Cerebellar cortex (tissue), 1 donor: ENCODE measurements around the gene ACBD3.

Source experiments
- DNase-seq: peaks from one replicate; pipeline ENCODE4 v3.0.0-alpha.2; 2015; ENCODE audit warnings: low spot score

The ACBD3 gene

DNA sequence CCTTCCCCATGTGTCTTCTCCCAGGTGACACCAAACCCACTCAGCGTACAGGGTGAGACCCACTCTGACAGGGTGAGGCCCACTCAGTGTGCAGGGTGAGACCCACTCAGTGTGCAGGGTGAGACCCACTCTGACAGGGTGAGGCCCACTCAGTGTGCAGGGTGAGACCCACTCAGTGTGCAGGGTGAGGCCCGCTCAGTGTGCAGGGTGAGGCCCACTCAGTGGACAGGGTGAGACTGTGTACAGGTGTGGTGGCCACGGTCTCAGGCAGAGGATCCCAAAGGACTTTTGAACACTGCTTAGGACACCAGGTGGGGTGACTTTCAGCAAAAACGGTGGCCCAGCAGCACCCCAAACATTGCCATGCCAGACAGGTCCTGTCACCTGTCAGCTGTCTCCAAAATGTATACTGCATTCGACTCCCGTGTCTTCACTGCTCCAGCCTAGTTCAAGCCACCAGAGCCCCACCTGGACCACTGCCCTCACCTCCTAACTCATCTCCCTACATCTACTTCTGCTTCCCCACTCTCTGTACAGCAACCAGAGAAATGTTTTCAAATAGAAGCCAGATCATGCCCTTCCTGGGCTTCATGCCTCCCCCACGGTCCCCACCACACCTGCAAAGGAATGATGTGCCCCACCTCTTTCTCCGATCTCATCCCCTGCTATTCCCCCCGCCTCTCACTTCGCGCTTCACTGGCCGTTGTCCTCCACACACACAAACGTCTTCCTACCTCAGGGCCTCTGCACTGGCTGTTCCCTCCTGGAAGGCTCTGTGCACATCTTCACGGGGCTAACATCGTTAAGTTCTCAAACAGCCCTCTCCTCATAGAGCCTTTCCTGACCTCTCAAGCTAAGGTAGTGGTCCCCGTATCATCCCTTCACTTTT is 52.1 kb downstream of the ACBD3 start:
- DNase-seq: no peak

DNA sequence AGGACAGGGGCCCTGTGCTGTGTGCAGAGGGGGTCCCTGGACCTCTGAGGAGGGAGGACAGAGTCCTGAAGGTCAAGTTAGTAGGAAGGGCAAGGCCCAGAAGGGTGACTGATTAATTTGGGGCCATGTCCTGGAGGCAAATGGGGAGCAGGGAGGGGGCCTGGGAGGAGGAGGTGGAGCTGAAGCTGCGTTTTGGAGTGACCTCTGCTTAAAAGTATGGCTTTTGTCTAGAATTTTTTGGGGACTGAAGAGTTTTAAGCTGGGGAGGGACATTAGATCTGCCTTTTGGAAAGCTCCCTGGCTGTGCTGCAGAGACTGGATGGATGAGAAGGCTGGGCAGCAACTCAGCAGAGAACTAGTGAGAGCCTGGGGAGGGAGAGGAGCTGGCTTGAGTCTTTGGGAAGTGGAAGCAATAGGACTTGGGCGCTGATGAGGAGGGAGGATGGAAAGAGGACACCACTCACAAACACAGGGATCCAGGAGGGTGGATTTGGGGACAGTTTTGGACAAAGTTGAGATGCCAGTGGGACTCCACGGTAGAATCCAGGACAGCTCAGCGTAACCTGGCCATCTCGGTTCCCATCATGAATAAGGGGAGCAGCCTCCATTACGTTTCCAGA is 52.9 kb downstream of the ACBD3 start:
- DNase-seq: no peak

DNA sequence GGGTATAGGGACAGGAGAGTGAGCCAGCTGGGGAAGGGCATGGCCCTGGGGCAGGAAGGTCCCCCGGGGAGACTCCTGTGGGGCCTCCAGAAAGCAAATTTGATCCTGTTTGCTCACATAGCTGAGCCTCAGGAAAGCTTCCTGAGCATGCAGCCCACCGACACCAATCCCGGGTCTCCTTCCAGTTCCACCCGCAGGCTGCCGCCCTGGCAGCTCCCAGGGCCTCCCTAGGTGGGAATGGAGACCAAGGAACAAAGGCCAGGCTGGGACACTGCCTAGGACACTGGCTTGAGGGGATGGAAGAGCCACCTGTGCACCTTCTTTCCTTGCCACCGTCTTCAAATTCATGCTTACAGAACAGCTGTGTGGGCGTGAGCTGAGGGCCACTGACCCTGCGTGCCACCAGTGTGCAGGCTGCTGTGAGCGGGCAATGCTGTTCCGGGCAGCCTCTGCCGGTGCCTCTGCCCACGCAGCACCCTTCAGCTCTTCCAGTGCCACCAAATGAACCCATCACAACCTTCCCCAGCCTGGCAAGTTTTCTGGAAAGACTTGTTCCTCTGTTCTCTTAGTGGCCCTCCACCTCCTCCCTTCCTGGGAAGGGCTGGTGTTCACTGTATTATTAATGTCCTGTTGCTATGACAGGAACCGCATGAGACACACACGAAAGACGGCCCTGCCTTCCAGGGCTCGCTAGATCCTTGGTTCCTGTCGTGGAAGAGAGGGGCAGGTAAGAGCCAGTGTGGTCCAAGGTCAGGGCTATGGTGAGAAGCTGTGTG is 53.6 kb downstream of the ACBD3 start:
- no peak for DNase-seq

DNA sequence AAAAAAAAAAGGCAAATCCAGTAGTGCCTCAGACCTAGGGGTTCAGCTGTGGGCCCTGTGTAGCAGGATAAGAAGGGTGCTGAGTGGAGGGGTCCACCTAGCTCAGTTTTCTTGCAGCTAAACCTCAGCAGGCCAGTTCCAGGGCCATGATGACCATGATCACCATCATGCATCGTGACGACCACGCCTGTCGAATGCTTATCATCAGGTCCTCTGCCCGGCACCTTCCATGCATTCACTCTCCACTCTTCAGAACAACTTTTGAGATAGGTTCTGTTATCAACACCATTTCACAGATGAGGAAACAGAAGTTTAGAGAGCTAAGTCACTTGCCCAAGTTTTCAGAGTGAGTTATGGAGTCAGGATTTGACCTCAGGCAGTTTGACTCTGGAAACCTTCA is 54.9 kb downstream of the ACBD3 start:
- DNase-seq: no peak

DNA sequence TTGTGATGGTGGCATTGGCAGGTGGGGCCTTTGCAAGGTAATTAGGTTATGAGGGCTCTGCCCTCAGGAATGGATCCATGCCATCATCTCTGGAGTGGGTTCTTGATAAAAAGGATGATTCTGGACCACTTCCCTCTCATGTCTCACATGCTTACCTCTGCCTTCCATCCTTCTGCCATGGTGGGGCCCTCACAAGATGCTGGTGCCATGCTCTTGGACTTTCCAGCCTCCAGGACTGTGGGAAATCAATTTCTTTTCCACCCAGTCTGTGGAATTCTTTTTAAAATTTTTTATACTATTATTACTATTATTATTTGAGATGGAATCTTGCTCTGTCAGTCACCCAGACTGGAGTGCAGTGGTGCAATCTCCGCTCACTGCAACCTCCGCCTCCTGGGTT is 57.3 kb downstream of the ACBD3 start:
- DNase-seq: no peak

DNA sequence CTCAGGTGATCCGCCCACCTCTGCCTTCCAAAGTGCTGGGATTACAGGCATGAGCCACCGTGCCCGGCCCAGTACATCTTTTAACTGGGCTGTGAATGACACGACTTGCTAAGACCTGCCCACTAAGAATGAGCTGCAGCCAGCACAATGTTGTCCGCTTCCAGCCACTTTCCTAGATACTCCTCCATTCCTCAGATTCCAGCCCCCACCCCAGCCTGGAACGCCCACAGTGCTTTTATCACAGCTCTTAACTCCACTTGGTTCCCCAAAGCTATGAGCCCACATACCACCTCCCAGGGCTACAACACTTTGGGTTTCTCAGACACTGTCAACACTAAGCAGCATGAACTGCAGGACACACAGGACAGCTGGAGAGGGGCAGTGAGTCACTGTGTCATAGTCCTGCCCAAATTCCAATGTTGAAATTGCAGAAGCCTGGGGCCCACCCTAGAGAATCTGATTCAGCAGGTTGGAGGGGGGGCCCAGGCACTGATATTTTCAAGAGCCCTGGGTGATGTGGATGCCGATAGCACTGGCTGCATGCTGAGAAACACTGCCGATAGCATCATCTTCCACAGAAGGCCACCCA is 58.0 kb downstream of the ACBD3 start:
- no peak for DNase-seq

DNA sequence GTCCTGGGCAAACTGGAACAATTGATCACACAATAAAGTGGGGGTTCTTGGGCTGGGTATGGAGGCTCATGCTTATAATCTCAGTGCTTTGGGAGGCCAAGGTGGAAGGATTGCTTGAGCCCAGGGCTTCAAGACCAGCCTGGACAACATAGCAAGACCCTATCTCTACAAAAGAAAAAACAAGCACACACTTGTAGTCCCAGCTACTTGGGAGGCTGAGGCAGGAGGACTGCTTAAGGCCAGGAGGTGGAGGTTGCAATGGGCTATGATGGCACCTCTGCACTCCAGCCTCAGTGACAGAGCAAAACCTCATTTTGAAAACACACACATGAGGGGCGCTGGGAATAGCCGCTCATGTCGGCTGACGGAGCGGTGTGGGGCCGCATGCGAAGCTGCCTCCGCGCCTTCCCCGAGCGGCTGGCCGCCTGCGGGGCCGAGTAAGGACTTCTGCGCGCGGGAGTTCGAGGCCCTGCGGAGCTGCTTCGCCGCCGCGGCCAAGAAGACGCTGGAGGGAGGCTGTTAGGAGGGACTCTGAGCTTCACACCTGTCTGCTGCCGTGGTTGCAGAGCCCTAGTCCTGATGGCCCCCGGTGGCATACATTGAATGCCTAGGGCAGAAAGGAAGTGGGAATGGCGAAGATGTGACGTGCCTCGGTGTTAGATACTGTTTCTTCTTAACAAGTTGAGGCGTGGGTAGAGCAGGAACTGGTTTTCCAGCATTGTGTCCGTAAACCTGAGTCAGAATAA is 59.5 kb downstream of the ACBD3 start:
- no peak for DNase-seq

DNA sequence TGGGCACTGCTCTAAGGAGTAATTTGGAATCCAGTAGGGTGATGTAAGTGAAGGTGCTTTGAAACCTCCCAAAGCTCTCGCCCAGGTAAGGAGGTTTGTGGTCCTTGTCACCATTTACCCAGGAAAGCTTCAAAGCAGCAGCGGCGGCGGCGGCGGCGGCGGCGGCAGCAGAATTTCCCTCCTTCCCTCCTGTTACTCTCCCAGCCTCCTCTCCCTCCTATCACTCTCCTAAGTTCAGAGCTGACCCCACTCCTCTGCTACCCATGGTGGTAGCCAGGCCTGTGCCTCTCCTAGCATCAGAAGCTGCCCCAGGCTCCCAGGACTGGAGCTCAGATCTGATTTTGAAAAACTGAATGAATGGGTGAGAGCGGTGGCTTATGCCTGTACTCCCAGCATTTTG is 60.7 kb downstream of the ACBD3 start:
- no peak for DNase-seq

DNA sequence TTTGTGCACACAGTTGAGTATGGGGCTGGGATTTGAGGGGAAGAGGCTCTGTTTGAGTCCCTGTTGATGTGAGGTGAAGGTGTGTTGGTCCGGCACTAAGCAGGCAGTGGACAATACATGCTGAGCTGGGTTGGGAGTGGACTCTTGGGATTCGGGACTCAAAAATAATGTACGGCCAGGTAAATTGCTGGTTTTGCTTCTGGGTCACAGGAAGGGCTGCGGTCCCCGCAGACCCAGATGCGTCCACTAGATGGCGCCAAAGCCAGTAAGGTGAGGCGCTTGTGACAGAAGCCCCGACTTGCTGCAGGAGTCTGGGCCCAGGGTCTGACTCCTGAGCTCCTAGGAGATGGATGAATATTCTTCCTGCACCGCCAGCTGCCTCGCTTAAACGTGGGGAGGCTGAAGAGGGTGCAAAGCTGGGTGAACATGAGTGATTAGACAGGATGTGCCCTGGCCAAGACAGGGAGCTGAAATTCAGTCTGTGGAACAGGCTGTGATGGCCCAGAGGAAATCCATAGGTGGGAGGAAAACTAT is 61.4 kb downstream of the ACBD3 start:
- peak; percentile 93 for DNase-seq

DNA sequence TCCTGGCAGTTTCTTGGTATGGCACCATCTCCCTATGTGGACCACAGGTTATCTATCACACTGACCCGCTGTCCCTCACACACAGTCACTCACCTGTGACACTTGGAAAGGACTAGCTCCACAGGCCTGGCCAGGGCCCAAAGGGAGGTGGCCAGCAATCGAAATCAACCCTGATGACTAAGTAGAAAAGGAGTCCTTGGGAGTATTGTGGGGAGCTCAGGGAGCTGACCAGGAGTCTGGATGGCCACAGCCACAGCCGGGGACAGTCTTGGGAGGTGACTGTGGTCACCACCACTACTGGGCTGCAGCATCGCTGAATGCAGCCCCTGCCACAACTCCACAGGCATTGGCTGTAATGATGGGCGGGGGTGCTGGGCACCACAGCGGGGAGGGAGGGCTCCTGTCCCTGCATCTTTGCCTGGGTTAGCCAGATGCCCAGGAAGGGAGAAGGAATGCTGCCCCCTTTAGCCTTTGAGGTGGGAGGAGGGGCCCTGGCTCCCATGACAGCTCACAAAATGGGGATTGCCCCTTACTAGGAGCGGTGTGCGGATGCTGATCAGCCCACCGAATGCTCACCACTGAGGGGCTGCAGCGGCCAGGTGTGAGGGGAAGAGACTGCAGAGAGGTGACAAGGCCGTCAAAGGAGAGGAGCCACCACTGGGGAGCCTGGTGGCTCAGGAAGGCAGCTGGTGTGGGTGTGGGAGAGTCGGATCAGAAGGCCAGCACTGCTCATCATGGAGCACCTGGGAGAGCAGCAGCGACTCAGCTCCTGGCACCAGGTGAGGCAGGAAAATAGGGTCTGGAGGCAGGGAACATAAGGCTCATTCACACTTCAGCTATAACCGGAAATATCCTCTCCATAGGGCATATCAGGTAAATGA is 62.7 kb downstream of the ACBD3 start:
- DNase-seq: no peak

DNA sequence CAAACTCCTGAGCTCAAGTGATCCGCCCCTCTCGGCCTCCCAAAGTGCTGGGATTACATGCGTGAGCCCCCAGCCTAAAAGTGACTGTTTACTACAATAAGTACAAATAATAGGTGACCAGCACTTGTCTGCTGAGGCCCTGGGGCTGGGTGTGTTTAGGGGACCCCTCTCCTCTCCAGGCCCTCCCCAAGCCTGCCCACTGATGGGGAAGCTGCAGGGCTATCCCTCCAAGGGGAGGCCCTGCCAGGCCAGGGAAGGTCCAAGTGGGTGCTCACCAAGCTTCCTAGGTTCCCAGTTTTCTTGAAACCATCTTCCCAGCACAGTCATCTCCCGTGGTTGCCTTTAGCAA is 63.4 kb downstream of the ACBD3 start:
- DNase-seq: no peak

DNA sequence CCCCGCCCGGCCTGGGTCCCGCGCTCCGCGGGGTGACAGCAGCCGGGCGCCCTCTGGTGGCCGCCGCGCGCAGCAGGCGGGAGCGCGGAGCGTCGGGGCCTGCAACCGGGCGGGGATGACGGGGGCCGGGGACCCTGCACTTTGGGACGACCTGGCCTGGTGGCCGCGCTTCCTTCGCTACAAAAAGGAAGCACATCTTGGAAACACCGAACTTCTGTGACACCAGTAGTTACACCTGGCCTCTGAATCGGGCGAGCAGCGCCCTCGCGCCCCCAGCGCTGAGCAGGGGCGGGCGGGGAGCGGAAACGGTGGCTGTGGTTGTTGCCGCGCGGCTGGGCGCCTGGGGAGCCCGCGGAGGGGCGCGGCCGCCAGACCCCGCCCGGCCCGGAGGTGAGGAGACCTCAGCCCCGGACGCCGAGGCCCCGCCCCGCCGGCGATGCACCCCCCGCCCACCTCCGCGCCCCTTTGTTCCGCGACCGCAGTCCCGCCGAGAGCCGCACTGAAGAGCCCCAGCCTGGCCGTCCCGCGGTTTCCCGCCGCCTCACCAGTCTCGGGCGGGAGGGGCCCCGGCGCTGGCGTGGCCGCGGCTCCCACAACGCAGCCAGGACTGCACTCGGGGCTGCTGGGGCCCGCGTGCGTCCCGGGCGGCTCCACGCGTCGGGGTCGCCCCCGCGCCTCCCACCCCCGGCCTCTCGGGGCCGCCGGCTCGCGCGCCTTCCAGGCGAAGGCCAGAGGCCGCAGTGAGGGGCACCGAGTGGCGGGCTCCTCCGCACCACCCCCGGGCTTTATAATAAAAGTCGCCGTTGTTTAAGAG is 64.7 kb downstream of the ACBD3 start:
- DNase-seq: peak; percentile 48

DNA sequence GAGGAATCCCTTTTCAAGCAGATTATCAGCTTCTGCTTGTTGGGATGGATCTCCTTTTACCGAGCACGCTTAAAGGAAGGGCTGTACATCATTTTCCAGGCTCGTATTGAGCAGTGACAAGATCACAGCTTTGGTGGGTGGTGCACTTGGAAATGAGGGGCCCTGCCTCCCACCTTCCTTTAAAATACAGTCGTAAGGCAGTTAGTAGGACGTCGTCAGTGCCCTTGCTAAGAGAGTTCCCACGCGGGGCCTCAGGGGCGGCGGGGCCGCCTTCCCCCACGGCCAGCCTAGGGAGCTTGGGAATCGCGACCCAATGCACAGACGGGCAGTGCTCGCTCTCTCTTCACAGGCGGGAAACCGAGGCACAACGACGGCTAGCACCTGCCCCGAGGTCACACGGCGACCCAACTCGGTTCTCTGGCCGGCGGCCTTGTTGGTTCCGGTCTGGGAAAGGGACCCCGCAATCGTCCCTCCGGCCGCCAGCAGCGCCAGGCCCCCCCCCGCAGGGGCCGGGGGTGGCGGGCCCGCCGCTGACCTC is 65.4 kb downstream of the ACBD3 start:
- no peak for DNase-seq

DNA sequence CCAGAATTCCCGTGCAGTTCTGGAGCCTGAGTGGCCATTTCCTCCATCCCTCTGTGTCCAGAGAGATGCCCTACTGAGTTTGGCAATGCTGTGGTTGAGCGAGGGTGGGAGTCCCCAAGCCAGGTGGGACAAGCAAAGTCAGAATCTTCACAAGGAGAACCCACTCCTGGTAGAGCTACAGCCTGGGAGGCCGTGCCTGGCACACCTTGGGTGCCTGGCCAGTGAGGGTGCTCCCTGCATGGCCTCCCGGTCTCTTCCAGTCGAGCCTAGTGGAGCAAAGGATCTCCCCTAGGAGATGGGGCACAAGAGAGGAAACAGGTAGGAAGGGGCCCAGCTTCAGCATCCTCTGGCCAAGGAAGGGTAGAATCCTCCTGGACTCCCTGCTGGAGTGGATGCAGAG is 66.1 kb downstream of the ACBD3 start:
- no peak for DNase-seq

DNA sequence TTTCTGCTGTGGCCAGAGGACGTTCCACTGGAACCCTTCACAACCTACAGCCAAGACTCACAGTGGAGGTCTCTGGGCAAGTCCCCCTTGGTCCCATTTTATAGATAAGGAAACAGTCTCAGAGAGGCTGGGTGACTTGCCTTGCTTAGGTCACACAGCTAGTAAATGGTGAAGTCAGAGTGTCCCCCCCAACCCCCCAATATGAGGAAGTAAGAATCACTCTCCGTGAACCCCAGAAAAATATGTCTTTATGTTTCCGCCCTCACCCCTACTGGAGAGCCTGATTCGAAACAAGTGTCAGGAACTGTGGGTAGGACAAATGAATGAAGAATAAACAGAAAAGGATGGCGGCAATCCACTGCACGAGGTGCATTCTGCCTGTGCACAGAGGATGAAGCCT is 67.4 kb downstream of the ACBD3 start:
- no peak for DNase-seq

DNA sequence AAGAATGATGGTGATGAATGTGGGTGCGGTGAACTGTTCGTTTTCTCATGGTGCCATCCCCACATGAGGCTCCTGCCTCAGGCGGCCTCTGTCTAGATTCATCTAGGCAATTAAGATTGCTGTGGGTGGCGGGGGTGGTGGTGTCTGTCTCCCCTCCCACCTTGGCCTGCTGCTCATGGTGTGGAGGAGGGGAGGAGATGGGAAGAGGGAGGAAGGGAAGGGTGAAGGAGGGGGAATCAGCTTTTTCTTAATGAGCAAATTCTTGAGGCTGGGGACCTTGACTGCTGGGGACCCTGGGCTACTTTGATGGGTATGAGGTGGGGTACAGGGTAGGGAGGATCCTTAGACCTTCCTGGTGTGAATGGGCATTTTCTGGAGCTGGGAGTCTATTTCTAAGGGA is 68.2 kb downstream of the ACBD3 start:
- DNase-seq: no peak

DNA sequence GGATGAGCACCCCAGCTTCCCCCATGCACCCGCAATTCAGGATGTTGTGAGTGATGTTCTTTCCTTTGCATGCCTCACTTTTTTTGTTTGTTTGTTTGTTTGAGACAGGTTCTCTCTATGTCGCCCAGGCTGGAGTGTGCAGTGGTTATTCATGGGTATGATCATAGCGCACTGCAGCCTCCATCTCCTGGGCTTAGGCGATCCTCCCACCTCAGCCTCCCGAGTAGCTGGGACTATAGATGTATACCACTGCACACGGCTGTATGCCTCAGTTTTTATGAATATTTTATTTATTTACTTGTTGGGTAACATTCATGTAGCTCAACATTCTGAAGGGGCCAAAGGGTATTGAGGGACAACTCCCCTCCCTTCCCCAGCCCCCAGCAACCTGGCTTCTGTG is 69.2 kb downstream of the ACBD3 start:
- DNase-seq: no peak

DNA sequence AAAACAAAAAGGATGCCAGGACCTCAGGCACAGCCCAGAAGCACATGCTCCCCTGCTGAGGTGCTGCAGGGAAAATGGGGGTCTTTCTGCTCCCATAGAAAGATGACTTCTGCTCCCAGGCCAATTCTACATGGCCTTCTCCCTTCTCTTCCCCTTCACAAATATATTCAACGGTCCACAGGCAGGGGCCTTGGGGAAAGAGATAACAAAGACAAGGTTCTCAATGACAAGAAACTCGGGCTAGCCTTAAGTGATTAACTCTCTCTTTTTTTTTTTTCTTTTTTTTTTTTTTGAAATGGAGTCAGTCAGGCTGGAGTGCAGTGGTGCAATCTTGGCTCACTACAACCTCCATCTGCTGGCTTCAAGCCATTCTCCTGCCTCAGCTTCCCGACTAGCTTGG is 69.9 kb downstream of the ACBD3 start:
- no peak for DNase-seq

DNA sequence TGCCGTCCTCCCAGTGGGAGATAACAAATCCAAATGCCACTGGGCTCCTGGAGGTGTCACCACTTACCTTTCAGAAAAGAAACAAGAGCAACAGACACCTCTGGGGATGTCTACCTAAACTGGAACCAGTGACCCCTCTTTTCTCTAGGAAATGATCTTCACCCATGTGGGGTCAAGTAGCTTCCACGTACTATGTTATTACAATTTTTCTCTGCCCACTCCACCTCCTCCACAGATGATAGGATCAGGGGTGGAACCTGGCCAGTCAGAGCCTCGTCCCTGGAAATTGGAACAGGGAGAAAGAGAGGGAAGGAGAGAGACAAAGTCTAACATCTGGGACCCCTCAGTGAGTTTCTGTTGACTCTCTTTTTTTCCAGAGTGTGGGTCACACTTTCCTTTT is 73.9 kb downstream of the ACBD3 start:
- no peak for DNase-seq

DNA sequence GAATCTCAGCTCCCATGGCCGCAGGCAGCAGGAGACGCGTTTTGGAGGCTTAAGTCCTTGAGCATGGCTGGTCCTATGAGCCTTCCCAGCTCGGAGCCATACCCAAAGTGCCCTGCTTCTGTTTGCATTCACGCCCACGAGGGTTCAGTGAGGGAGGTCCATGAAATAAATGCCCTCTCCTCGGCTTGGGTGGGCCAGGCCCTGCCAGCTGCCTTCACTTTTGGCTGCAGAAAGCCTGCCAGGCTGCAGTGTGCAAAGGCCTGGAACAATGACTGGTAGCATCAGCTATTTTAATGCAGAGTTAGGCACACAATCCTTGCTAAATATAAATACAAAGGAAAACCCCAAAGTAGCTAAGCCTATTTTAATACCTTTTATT is 74.7 kb downstream of the ACBD3 start:
- DNase-seq: no peak
